ENCODE results near the gene TACC2.
"Not testable (repeated sequence)": the region's sequence is repeated elsewhere in the genome, so short reads cannot be mapped to it uniquely, and the experiment has no call there.

Gene TACC2

DNA sequence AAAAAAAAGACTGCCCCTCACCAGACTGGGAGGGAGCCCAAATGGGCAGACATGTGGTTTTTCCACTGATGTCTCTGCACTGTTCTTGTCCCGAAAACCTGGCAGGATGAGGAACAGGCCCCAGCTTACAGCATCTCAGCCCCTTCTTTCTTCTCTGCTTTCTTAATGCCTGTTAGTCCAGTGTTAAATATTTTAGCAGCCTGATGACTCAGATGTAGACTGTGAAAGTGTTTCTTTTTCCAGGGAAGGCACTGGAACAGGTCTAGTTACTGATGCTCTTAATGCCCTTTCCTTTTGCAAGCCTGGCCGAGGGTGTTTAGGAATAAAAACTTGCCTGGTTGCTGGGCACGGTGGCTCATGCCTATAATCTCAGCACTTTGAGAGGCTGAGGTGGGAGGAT lies 107.7 kb downstream of the TACC2 start:
- DNase-seq (ENCODE audit: insufficient read length, low spot score) (no peak), FAIRE-seq (no peak)
- TF ChIP-seq POLR2A (IDR thresholded peaks at IDR 0.05; ENCODE audit: low read depth, low read length), result no peak

DNA sequence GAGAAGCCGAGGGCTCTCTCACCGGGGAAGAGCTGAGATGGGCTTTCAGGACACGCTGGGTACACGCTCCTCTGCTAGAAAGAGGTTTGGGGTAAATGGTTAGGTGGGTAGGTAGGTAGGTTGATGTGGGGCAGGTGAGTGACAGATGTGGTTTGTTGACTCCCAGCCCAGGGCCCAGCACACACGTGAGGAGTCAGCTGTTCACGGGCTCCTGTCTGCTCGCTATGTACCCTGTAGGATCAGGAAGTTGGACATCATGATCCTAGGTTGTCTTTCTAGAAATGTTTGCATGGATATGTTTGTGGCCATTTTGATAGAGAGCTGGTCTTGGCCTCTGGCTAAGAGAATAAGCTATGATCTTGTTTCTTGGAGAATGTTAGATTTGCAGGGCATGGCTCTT lies 109.0 kb downstream of the TACC2 start:
- DNase-seq (ENCODE audit: insufficient read length, low spot score), result no peak
- TF ChIP-seq POLR2A (IDR thresholded peaks at IDR 0.05; ENCODE audit: low read depth, low read length), result no peak
- no peak for FAIRE-seq

GRCh38 chr10:122098924-122099323 lies 110.0 kb downstream of the TACC2 start:
- TF ChIP-seq POLR2A (IDR thresholded peaks at IDR 0.05; ENCODE audit: low read depth, low read length), result no peak
- DNase-seq (ENCODE audit: insufficient read length, low spot score), result no peak
- no peak for FAIRE-seq

- FAIRE-seq, result no peak
These were observed 110.6 kb downstream of the TACC2 start for GRCh38 chr10:122099562-122099961.

GRCh38 chr10:122102146-122102868 lies 113.3 kb downstream of the TACC2 start:
- DNase-seq (ENCODE audit: insufficient read length, low spot score), result no peak
- no peak for FAIRE-seq
- no peak for TF ChIP-seq POLR2A (IDR thresholded peaks at IDR 0.05; ENCODE audit: low read depth, low read length)

More at GRCh38 chr10:122099562-122099961, 110.6 kb downstream of the TACC2 start:
- DNase-seq (ENCODE audit: insufficient read length, low spot score), result no peak
- no peak for TF ChIP-seq POLR2A (IDR thresholded peaks at IDR 0.05; ENCODE audit: low read depth, low read length)

GRCh38 chr10:122102869-122103525 lies 114.0 kb downstream of the TACC2 start:
- TF ChIP-seq POLR2A (IDR thresholded peaks at IDR 0.05; ENCODE audit: low read depth, low read length), result no peak
- no peak for FAIRE-seq

DNA sequence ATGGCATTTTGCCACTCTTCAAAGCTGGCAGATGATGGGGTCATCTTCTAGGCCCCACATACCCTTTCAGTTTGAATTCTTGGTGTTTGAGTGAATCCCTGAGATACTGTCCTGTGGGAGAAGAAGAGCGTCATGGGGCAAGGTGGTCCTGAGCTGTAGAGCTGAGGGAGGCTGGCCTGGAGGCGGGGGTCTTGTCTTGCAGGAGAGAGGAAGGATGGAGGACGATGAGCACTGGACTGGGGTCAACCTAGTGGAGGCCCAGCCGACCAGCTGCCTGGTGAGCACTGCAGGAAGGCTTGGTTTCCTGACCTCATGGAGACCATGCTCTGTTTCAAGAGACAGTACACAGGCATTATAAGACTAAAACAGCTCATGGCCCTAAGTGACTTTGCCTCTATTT lies 114.6 kb downstream of the TACC2 start:
- DNase-seq (ENCODE audit: insufficient read length, low spot score), result no peak
- no peak for TF ChIP-seq POLR2A (IDR thresholded peaks at IDR 0.05; ENCODE audit: low read depth, low read length)
- no peak for FAIRE-seq

More at GRCh38 chr10:122102869-122103525, 114.0 kb downstream of the TACC2 start:
- no peak for DNase-seq (ENCODE audit: insufficient read length, low spot score)

- not testable (repeated sequence) for FAIRE-seq; DNase-seq (ENCODE audit: insufficient read length, low spot score)
These were observed 119.8 kb downstream of the TACC2 start for GRCh38 chr10:122108786-122109185.

- no peak for DNase-seq (ENCODE audit: insufficient read length, low spot score)
- TF ChIP-seq POLR2A (IDR thresholded peaks at IDR 0.05; ENCODE audit: low read depth, low read length), result no peak
- no peak for FAIRE-seq
These were observed 123.2 kb downstream of the TACC2 start for GRCh38 chr10:122112021-122112616.

GRCh38 chr10:122112625-122113160 lies 123.7 kb downstream of the TACC2 start:
- DNase-seq (ENCODE audit: insufficient read length, low spot score) (peak; percentile 66), FAIRE-seq (no peak)
- TF ChIP-seq POLR2A (IDR thresholded peaks at IDR 0.05; ENCODE audit: low read depth, low read length), result peak; percentile 67

DNA sequence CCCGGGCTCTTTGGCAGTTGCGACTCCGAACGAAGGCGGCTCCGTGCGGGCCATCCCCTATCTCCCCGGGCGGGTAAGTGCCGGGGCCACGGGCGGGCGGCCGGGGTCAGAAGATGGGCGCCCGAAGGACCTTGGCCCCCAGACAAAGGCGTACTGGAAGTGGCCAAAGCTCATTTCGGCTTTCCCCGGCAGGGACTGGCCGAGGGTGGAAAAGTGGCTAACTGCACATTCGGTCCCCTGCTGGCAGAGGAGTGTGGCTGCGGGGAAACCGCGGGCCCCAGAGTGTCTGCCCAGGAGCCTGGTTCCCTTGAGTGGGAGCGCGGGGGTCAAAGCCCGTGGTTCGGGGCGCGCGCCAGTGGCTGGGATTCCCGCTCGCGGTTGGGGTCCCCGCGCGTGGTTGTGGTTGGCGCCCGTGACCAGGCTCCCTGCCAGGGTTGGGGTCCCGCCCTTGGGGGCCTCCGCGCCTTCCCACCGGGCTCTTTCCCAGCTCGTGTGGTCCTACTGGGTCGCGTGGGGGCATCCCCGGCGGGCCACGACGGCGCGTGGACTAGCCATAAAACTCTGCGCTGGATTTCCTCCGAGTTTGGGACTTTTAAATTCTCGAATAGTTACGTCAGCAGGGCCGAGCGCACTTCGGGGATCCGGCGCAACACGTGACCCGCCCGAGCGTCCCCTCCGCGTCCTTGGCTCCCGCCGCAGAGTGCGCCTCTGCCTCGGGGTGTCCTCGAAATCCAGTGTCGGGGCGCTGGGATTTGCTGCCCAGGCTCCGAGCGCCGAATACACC lies 124.4 kb downstream of the TACC2 start:
- TF ChIP-seq POLR2A (IDR thresholded peaks at IDR 0.05; ENCODE audit: low read depth, low read length), result no peak
- FAIRE-seq, result no peak
- peak; percentile 54 for DNase-seq (ENCODE audit: insufficient read length, low spot score)

GRCh38 chr10:122113945-122114747 lies 125.2 kb downstream of the TACC2 start:
- no peak for DNase-seq (ENCODE audit: insufficient read length, low spot score)
- TF ChIP-seq POLR2A (IDR thresholded peaks at IDR 0.05; ENCODE audit: low read depth, low read length), result no peak
- no peak for FAIRE-seq

DNA sequence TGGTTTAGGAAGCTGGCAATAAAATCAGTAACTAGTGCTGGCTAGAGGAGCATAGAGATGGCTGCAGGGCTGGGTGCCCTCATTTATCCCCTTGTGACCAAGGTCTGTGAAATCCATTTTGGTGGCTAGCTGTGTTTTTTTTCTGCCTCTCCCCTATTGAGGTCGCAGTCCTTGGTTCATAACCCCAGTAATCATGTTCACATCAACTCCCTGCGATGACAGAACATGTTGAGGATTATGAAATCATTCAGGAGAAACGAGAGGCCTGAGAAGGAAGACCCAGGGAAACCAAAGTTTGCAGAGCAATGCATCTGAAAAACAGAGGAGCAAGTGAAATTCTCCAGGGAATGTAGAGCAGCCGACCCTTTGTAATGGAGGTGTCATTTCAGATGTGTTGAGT lies 126.9 kb downstream of the TACC2 start:
- no peak for TF ChIP-seq POLR2A (IDR thresholded peaks at IDR 0.05; ENCODE audit: low read depth, low read length)
- FAIRE-seq (no peak), DNase-seq (ENCODE audit: insufficient read length, low spot score) (no peak)

Data from H54 (cell line).